Pancreas (tissue), 10 donors: ENCODE data around the gene FAM174C. TPM values are rescaled to one million over a fixed set of nuclear protein-coding genes. Genes with fewer than 3 reads are reported as not detected.

Experiments used
- ATAC-seq, 4 donors: fragments of 200-7000 bp; cut with Tn5 transposase; one replicate each; pipeline versions ENCODE4 v1.8.0 to v1.9.1; 2020; ENCODE audit warnings: mild to moderate bottlenecking in 4 of 4, moderate library complexity in 4 of 4
- DNase-seq, 6 donors: peaks; one replicate each; pipeline ENCODE4 v3.0.0-alpha.2; 2020
- FAIRE-seq: peaks from 2 replicates; lab custom pipeline; 2012; peaks lifted over from hg19 to GRCh38; lab: Jason Lieb, UNC
- H3K27ac ChIP-seq, 4 donors: fragments of 200-600 bp; sonication (generic); 1 replicate in 3 of 4; 2 replicates in 1 of 4; pipeline versions ENCODE4 v1.5.0 to v1.8.0; 2020
- H3K27me3 ChIP-seq, 4 donors: fragments of 200-600 bp; one replicate each; pipeline ENCODE4 v1.8.0; 2021
- H3K36me3 ChIP-seq, 3 donors: fragments of 200-600 bp; sonication (generic) in 1 of 3; one replicate each; pipeline versions ENCODE4 v1.5.0 to v1.8.0; 2020 to 2021
- H3K4me1 ChIP-seq, 3 donors: fragments of 200-600 bp; one replicate each; pipeline ENCODE4 v1.8.0; 2021
- H3K4me3 ChIP-seq, 4 donors: fragments of 200-600 bp; sonication (generic) in 2 of 4; one replicate each; pipeline versions ENCODE4 v1.5.0 to v1.8.0; 2020 to 2021
- H3K9me3 ChIP-seq, 4 donors: fragments of 200-600 bp; one replicate each; pipeline ENCODE4 v1.8.0; 2021
- WGBS, 2 donors: extraction: QIAGEN DNeasy Blood & Tissue Kit; methylation state at CpG; one replicate each; pipeline ENCODE4 v1.1.7; 2013; 5-methylcytosine and 5-hydroxymethylcytosine counted together
- intact Hi-C, 3 donors: fragments of 100-400 bp; cut with DNase I; formaldehyde crosslinking; loops; one replicate each; pipeline versions ENCODE4 v1.11.1 to v1.14.2; 2022
- polyA plus RNA-seq, 2 donors: library from polyadenylated mRNA; stranded (reverse); fragments of 200-250 nt; gene quantifications; one replicate each; pipeline ENCODE4 v1.2.3, GENCODE V29; 2013
- total RNA-seq, 6 donors: library from RNA; stranded (reverse); fragmentation: NEBNext Ultra II Directional in 4 of 6; extraction: Animal tissue kit (Norgen Biotek cat#: 25700) in 4 of 6; gene quantifications; one replicate each; pipeline versions ENCODE4 v1.2.1 to v1.2.4, GENCODE V29; 2021 to 2023
- TF ChIP-seq, protein P1 (sequence below), 4 donors: fragments of 200-600 bp; sonication (generic) in 3 of 4; IDR thresholded peaks; one replicate each; pipeline versions ENCODE4 v1.5.0 to v1.8.0; 2021; ENCODE audit warnings: antibody characterized with exemption in 4 of 4
- donor health status: healthy with polysubstance abuse.
- donor health status: DM: no; HTN: no; CAD: no; lungs with moderate emphysema.
- donor health status: DM: no; HTN: no; CAD: no.
- donor health status: control.
- donor health status: control.
- donor health status: Bipolar disorder and iron deficiency.
- donor health status: DM: yes; HTN: yes; CAD: no.
- donor health status: DM: no; HTN: no; CAD: no.
- donor health status: DM: no; HTN: no; CAD: no.
- donor health status: DM: yes; HTN: yes; CAD: no.

The FAM174C gene
- total and polyA plus RNA-seq, 8 donors: 16.1 to 83.4 (median 25.4) TPM

DNA sequence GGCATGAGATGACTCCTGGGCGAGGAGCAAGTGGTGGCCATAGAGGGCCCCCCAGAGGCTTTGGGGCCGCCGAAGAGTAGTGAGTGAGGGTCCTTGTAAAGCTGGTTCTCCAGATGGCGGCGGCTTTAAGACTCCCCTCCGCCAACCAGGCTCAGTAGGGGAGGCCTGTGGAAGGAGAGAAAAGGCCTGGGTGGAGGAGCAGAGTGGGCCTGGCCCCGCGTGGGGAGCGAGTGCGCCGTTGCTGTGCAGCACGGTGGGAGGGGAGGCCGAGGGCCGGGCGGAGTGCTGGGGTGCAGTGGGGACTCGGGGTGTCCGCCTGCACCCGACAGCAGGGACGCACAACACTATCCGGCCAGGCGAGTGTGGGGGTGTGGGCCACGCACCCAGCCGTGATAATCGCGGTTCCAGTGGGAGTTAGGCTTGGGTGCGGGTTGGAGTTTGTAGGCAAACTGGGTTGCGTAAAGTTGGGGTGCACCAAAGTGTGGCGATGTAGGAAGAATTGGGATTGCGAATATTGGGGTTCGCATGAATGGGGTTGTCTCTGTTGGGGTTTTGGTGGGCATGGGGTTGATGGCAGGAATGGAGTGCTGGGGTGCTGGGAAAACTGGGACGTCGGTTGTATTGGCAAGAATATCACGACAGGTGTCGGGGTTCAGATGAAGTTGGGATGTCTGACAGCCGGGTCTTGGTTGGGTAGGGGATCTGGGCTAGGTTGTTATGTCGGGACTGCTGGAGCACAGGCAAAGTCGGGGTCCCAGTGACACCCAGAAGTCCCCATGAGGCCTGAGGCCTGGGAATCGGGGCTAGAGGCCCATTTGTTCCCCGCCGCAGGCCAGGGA lies 6.9 kb upstream of the FAM174C start:
- no peak for FAIRE-seq
- Histone ChIP-seq H3K27me3 (no peaks in the 10 kb centered on the region), H3K36me3 (peaks cover 3 to 24% (median 22%) of the 10 kb centered on the region in 3 donors), H3K9me3 (no peaks in the 10 kb centered on the region), H3K4me3 (peak overlapping the region in 1 of 4 donors; percentile 70), H3K27ac (peak overlapping the region in 3 of 4 donors; percentile 96 to 100 (median 98)), H3K4me1 (peaks cover 37 to 54% (median 48%) of the 10 kb centered on the region in 3 donors)
- no peak for ATAC-seq
- intact Hi-C loops: no loop called here
- peak in 4 of 6 donors; percentile 48 to 72 (median 58) for DNase-seq
- TF ChIP-seq, protein P1, sequence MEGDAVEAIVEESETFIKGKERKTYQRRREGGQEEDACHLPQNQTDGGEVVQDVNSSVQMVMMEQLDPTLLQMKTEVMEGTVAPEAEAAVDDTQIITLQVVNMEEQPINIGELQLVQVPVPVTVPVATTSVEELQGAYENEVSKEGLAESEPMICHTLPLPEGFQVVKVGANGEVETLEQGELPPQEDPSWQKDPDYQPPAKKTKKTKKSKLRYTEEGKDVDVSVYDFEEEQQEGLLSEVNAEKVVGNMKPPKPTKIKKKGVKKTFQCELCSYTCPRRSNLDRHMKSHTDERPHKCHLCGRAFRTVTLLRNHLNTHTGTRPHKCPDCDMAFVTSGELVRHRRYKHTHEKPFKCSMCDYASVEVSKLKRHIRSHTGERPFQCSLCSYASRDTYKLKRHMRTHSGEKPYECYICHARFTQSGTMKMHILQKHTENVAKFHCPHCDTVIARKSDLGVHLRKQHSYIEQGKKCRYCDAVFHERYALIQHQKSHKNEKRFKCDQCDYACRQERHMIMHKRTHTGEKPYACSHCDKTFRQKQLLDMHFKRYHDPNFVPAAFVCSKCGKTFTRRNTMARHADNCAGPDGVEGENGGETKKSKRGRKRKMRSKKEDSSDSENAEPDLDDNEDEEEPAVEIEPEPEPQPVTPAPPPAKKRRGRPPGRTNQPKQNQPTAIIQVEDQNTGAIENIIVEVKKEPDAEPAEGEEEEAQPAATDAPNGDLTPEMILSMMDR (IDR thresholded peaks at IDR 0.05): no peak
- 46 to 52% methylated on average over 38 to 40 of the region's 40 CpGs for WGBS, 2 donors

DNA sequence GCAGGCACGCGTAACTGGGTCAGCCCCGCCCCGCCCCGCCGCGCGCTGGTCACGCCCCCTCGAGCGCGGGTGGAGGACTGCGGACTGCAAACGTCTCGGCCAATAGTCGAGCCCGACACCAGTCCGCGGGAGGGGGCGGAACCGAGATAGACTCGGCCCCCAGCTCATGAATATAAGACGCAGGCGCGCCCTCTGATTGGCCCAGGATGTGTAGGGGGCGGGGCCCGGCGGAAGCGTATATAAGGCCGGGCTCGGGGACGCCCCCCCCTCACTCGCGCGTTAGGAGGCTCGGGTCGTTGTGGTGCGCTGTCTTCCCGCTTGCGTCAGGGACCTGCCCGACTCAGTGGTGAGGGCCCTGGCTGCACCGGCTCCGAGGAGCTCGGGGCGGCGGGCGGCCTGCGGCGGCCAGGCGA lies 6.3 kb upstream of the FAM174C start, which contains the start of gene CIRBP:
TSS of gene CIRBP (plus strand) at position 268 of the 413 bp plus-strand sequence. CDS start 1,602 bp downstream, outside the sequence.
- intact Hi-C loops: no loop called here
- FAIRE-seq (peak; percentile 71), ATAC-seq (peak; percentile 72 to 77 (median 76)), DNase-seq (peak; percentile 98 to 100 (median 100))
- TF ChIP-seq, protein P1 (IDR thresholded peaks at IDR 0.05): no peak
- peaks cover 3 to 30% (median 28%) of the 10 kb centered on the region in 3 donors for H3K36me3 ChIP-seq
- no peaks in the 10 kb centered on the region for H3K9me3 ChIP-seq
- H3K4me3 ChIP-seq: peak within 1 kb of the TSS; percentile 37 to 94 (median 70)
- 0% methylated on average over 34 to 50 of the region's 50 CpGs for WGBS, 2 donors
- H3K27me3 ChIP-seq: no peaks in the 10 kb centered on the region
- peaks cover 40 to 57% (median 53%) of the 10 kb centered on the region in 3 donors for H3K4me1 ChIP-seq
- H3K27ac ChIP-seq: peak within 1 kb of the TSS; percentile 87 to 100 (median 97)

DNA sequence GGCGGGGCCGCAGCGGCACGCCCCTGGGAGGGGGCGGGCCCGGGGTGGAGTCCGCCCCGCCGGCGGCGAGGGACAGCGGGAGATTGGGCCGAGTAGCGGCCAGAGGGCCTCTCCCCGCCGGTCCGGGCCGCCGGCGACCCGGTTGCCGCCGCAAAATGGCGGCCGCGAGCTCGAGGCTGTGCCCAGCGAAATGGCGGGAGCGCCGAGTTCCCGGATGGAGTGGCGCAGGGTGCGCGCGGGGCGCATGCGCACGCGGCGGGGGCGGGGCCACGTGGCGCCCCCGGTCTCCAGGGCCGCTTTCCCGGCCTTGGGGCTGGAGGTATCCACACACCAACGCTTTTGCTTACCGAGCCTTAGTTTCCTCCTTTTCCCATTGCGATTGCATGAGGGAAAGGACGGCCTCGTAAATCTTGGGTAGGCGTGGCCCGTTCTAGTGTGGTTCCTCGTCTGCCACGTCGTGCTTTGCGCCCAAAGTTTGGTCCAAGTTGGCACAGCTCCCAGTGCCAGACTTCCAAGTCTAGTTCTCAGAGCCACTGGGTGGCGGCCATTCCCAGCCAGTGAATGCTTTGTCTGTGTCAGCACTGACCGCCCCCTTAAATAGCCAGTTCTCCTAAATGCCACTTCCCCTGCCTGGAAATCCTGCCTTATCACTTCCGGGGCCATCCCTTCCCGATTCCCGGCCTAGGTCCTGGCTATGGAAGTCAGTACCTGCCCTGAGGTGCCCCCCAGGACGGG lies 5.7 kb upstream of the FAM174C start:
- Histone ChIP-seq H3K9me3 (no peaks in the 10 kb centered on the region), H3K4me1 (peaks cover 46 to 62% (median 59%) of the 10 kb centered on the region in 3 donors), H3K4me3 (peak overlapping the region; percentile 37 to 94 (median 70)), H3K27me3 (no peaks in the 10 kb centered on the region), H3K27ac (peak overlapping the region; percentile 87 to 100 (median 97)), H3K36me3 (peaks cover 5 to 36% (median 34%) of the 10 kb centered on the region in 3 donors)
- ATAC-seq (peak; percentile 31 to 61 (median 42)), FAIRE-seq (no peak), DNase-seq (peak; percentile 84 to 96 (median 92))
- intact Hi-C loops: no loop called here
- WGBS, 2 donors: 0% methylated on average over 55 to 64 of the region's 64 CpGs
- TF ChIP-seq, protein P1 (IDR thresholded peaks at IDR 0.05): no peak

DNA sequence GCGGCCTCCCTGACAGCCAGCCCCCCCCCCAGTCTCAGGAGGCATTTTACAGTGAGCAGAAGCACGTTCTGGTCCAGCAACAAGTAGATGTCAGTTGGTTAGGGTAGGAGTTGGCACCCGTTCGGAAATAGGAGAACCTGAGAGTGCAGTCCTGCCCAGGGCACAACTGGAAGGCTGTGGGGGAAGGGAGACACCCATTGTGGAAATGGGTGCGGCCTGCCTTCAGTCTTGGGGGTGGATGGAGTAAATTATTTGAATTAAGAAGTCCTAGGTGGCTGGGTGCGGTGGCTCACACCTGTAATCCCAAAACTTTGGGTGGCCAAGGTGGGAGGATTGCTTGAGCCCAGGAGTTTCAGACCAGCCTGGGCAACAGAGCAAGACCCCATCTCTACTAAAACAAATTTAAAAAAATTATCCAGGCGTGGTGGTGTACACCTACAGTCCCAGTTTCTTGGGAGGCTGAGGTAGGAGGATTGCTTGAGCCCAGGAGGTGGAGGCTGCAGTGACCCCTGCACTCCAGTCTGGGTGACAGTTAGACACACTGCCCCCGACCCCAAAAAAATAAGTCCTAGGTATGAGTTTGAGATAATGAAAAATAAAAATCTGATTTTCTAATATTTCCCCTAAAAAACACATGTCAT lies 5.0 kb upstream of the FAM174C start:
- intact Hi-C loops: no loop called here
- H3K9me3 ChIP-seq: no peaks in the 10 kb centered on the region
- ATAC-seq: no peak
- DNase-seq: peak in 1 of 6 donors; percentile 62
- WGBS, 2 donors: 6 to 7% methylated on average over 8 of the region's 8 CpGs
- H3K27me3 ChIP-seq: no peaks in the 10 kb centered on the region
- no peak for FAIRE-seq
- peak overlapping the region; percentile 37 to 94 (median 70) for H3K4me3 ChIP-seq
- peaks cover 49 to 67% (median 60%) of the 10 kb centered on the region in 3 donors for H3K4me1 ChIP-seq
- peaks cover 5 to 40% (median 34%) of the 10 kb centered on the region in 3 donors for H3K36me3 ChIP-seq
- H3K27ac ChIP-seq: peak overlapping the region; percentile 87 to 100 (median 97)
- TF ChIP-seq, protein P1 (IDR thresholded peaks at IDR 0.05): no peak
